GM10266 (cell line): ENCODE data around the gene DDX39A.
"Not testable (repeated sequence)": the region's sequence is repeated elsewhere in the genome, so short reads cannot be mapped to it uniquely, and the experiment has no call there.

ENCODE experiments used
- DNase-seq: peaks from one replicate; pipeline ENCODE4 v3.0.0; 2012; ENCODE audit errors: extremely low spot score
- CTCF ChIP-seq: IDR thresholded peaks from 2 replicates; pipeline ENCODE4 v1.5.1; 2012; ENCODE audit warnings: mild to moderate bottlenecking, low read depth; ENCODE audit not compliant: control insufficient read depth, insufficient read depth; ENCODE audit errors: missing control alignments

The DDX39A gene

DNA sequence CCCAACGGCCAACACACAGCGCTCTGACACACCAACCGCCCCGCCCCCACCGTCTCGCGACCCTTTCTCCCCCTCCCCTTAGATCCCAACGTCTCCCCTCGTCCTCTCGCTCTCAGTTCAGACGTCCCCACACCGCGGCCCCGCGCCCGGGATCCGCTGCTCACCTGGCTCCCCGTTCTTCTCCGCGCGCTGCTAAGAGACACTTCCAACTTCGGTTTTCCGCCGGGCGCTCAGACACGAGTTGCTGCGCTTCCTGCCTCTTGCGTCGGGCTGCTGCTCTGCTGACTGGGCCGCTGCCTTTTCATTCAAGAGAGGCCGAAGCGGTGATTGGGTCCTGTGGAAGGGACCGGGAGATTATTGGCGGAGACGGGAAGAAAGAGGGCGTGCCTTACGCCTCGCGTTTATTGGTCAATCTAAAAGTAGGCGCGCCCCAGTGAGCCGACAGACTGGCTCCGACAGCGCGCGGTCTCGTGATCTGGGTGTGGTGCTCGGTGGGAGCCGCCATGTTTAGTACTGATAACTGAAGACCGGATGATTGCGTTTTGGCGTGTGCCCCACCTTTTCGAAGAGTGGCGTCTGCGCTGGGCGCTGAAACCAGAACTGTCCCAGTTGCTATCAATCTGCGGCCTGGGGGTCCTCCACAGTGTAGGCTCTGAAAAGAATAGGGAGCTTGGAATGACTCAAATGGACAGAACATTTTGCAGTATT is at the start of gene DDX39A:
DDX39A (minus strand) TSS at position 236 of the 708 bp plus-strand sequence. CDS start 6,121 bp downstream, outside the sequence.
- TF ChIP-seq CTCF, result no peak
- peak; percentile 97 for DNase-seq

DNA sequence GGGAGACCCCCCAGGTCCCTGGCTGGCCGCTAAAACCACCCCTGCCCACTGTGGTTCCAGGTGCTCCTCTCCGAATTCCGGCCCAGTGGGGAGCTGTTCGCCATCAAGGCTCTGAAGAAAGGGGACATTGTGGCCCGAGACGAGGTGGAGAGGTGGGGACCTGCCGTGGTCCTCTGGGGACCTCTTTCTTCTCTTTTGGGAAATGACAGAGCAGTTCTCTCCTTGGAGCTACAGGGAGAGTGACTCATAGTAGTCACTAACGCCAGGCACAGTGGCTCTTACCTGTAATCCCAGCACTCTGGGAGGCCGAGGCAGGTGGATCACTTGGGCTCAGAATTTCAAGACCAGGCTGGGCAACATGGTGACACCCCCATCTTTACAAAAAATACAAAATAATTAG is 48.7 kb upstream of the DDX39A start:
- TF ChIP-seq CTCF, result peak; percentile 2
- DNase-seq, result no peak

- DNase-seq, result no peak
- TF ChIP-seq CTCF, result no peak
Measured at GRCh38 chr19:14467391-14467790, 48.2 kb upstream of the DDX39A start.

DNA sequence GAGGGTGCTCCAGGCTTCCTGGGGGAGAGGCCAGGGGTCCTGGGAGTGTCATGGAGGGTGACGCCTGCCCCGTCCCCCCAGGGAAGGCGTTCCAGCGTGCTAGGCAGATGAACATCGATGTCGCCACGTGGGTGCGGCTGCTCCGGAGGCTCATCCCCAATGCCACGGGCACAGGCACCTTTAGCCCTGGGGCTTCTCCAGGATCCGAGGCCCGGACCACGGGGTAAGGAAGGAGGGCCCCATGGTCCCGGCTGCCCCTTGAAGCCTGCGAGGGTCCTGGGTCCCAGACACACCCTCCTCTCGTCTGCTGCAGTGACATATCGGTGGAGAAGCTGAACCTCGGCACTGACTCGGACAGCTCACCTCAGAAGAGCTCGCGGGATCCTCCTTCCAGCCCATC is 44.6 kb upstream of the DDX39A start:
- TF ChIP-seq CTCF, result no peak
- no peak for DNase-seq

DNA sequence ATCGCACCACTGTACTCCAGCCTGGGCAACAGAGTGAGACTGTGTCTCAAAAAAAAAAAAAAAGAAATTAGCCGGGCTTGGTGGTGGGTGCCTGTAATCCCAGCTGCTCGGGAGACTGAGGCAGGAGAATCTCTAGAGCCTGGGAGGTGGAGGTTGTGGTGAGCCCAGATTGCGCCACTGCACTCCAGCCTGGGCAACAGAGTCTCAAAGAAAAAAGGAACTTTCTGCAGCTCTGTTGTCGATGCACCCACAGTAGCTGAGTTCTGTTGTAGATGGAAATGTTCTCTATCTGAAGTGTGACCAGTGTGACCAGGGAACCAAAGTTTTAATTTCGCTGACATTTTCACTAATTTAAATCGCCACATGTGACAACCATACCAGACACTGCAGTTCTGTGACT is 43.3 kb upstream of the DDX39A start:
- DNase-seq, result not testable (repeated sequence)

DNA sequence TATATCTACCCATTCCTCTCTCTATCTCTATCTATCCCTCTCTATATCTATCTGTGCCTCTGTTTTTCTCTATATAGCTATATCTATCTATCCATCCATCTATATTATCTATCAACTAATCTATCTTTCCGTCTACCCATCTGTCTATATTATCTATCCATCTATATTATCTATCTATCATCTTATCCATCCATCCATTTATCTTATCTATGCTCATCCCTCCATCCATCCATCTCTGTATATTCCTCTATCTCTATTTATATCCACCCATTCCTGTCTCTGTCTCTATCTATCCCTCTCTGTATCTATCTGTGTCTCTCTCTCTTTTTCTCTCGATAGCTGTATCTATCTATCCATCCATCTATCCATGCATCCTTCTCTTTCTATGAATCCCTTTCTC is 41.8 kb upstream of the DDX39A start:
- TF ChIP-seq CTCF, result no peak

DNA sequence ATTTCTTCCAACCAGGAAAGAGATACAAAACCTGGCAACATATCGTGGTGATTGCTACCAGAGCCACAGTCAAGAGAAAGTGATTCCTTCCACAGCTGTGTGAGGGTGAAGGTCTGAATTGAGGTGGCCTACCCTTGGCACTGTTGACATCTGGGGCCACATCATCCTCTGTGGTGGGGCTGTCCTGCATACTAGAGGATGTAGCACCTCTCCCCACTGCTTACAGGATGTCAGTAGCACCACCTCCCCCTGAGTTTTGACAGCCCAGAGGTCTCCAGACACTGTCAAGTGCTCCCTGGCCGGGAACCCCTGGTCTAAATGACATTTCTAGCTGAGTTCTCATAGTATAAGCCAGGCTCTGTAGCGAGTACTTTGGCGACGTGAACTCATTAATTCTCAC is 40.6 kb upstream of the DDX39A start:
- TF ChIP-seq CTCF, result no peak
- no peak for DNase-seq

More for the DNA sequence above, 41.8 kb upstream of the DDX39A start:
- no peak for DNase-seq

GRCh38 chr19:14452303-14452702 is 33.2 kb upstream of the DDX39A start:
- not testable (repeated sequence) for DNase-seq

DNA sequence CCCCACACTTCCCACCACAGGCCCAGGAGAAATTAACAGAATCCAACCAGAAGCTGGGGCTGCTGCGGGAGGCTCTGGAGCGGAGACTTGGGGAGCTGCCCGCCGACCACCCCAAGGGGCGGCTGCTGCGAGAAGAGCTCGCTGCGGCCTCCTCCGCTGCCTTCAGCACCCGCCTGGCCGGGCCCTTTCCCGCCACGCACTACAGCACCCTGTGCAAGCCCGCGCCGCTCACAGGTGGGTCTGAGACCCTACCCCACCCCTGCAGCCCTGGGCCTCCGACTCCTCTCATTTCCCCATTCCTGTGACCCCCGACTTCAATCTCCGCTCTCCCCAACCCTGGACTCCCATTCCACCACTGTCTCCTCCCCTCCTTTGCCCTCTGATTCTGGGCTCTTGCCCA is 31.7 kb upstream of the DDX39A start:
- no peak for TF ChIP-seq CTCF
- DNase-seq, result no peak
